ENCODE results near the gene ALOX12B. TPM values are rescaled to one million over a fixed set of nuclear protein-coding genes. Genes with fewer than 3 reads are reported as not detected.
A peak's percentile ranks its signal among the peaks of the same experiment; 100 is the strongest.
"Not testable (repeated sequence)": the region's sequence is repeated elsewhere in the genome, so short reads cannot be mapped to it uniquely, and the experiment has no call there.

Gene ALOX12B
- total RNA-seq, 2 experiments from 2014 or later: 0.20 to 0.38 TPM

DNA sequence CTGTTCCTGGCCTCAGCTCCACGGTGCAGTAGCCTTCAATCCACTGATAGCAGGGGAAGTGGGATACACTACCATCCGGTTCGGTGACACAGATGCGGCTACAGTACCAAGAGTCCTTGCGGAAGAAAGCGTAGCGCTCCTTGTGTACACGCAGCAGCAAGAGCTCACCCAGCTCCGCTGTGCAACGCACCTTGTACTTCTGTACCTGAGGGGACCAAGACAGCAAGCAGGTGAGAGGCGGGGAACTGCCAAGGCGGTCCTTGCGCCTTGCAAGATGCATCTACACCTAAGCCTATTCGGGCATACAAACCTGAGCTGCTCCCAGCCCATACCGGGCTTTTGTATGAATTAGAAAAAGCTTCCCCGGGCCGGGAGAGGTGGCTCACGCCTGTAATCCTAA lies 29.3 kb upstream of the ALOX12B start:
- Mint-ChIP-seq H3K4me3 (no peak overlapping the region), H3K9me3 (no peaks in the 10 kb centered on the region), H3K4me1 (peaks cover 39% of the 10 kb centered on the region), H3K36me3 (ENCODE audit: low read depth) (peaks cover 9% of the 10 kb centered on the region), H3K27me3 (peaks cover 59% of the 10 kb centered on the region), H3K27ac (no peak overlapping the region)
- DNase-seq: no peak
- ChIA-PET CTCF (interaction anchor here (1.0 to 4.0 kb wide), 5 partner anchors 23 to 56 kb away, joined by 3 to 68 read pairs (median 5); no protein-coding TSS in a partner anchor), POLR2A (interaction anchor here (0.7 to 1.6 kb wide), 2 partner anchors 12 to 57 kb away, joined by 3 to 4 read pairs; no protein-coding TSS in a partner anchor)

DNA sequence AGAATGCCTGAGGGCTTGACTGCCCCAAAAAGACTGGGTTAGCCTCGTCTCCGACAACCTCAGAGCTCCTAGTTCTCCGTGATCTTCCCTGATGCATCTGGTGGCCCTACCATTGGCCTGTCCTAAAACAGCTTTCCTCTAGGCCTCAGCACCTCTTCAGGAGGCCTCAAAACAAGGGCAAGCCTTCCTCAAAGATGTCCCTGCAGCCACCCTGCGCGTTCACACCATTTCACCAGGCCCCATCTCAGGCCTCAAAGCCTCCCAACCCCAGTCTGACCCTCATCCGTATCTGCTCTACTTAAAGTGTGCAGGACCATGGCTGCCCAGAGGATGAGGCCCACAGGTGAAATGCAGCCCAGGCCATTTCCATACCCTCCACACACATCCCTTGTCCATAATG lies 23.4 kb upstream of the ALOX12B start:
- ChIA-PET CTCF (interaction anchor here (0.5 to 7.7 kb wide), 17 partner anchors 8 to 83 kb away, joined by 3 to 67 read pairs (median 6); partner anchors contain the start of genes ALOXE3 and HES7), POLR2A (interaction anchor here (1.0 to 2.5 kb wide), 5 partner anchors 9 to 100 kb away, joined by 3 to 9 read pairs (median 5); partner anchors contain the start of gene AURKB)
- Mint-ChIP-seq H3K27me3 (peaks cover 40% of the 10 kb centered on the region), H3K4me3 (no peak overlapping the region), H3K9me3 (no peaks in the 10 kb centered on the region), H3K4me1 (peaks cover 12% of the 10 kb centered on the region), H3K27ac (no peak overlapping the region), H3K36me3 (ENCODE audit: low read depth) (no peaks in the 10 kb centered on the region)
- no peak for DNase-seq

DNA sequence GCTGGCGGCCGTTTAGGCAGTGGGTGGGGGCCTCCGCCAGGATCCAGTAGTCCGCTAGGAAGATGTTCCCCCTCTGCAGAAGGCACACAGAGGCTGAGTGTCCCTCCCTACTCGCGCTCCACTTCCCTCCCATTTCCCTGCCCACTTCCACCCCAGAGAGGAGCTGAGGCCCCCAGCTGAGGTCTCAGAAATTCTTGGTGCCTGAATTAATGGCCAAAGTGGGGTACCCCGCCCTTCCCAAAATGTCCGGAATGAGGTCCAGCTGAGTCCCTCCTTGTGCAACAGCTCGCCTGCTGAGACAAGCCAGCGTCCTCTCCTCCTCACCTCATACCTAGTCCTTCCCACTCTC lies 22.9 kb upstream of the ALOX12B start:
- H3K27ac Mint-ChIP-seq: no peak overlapping the region
- H3K27me3 Mint-ChIP-seq: peaks cover 35% of the 10 kb centered on the region
- ChIA-PET CTCF (interaction anchor here (0.5 to 7.7 kb wide), 20 partner anchors 9 to 247 kb away, joined by 3 to 67 read pairs (median 4); partner anchors contain the start of genes ALOXE3 and HES7), POLR2A (interaction anchor here (1.0 to 2.5 kb wide), 6 partner anchors 9 to 100 kb away, joined by 3 to 9 read pairs (median 4); partner anchors contain the start of gene AURKB)
- H3K9me3 Mint-ChIP-seq: no peaks in the 10 kb centered on the region
- no peak for DNase-seq
- no peak overlapping the region for H3K4me3 Mint-ChIP-seq
- no peaks in the 10 kb centered on the region for H3K36me3 Mint-ChIP-seq (ENCODE audit: low read depth)
- peaks cover 13% of the 10 kb centered on the region for H3K4me1 Mint-ChIP-seq

DNA sequence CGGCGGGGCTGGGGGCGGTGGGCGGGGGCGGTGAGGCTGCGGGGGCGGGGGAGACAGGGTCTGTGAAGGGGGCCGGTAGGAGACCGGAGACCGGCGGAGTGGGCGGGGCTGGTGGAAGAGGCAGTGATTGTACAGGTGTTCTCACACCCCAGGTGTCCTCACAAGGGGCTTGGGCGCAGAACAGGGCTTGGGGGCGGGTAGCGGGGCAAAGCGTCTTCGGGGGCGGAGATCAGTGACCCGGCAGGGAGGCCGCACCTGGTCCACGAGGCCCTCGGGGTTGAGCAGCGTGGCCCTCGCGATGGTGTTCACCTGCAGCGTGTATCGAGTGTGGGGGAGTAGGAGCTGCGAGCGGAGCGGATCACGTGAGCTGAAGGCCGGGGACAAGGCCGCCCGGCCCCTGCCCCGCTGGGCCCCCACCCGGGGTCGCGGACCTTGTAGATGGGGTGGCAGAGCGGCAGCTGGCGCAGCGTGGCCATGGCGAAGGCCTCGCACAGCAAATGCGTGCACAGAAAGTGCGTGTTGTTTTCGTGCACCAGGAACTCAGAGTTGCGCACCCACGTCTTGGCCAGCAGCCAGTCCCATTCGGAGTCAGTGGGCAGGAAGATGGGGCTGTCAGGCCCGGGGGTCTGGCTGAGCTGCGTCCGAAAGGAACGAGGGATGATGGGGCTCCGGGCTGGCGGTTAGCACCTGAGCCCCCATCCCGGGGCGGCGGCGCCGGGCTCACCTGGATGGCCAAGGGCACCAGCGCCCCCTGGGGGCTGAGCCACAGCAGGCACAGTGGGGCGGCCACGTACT lies 22.3 kb upstream of the ALOX12B start:
- Mint-ChIP-seq H3K4me3 (peak overlapping the region; percentile 37), H3K27me3 (peaks cover 34% of the 10 kb centered on the region), H3K27ac (no peak overlapping the region), H3K4me1 (peaks cover 16% of the 10 kb centered on the region), H3K36me3 (ENCODE audit: low read depth) (no peaks in the 10 kb centered on the region), H3K9me3 (no peaks in the 10 kb centered on the region)
- CTCF ChIA-PET: interaction anchor here (0.7 to 7.7 kb wide), 18 partner anchors 9 to 247 kb away, joined by 3 to 67 read pairs (median 6); partner anchors contain the start of genes ALOXE3 and HES7
- POLR2A ChIA-PET: interaction anchor here (1.0 to 2.5 kb wide), 6 partner anchors 10 to 101 kb away, joined by 3 to 9 read pairs (median 4); partner anchors contain the start of gene AURKB
- peak; percentile 80 for DNase-seq

DNA sequence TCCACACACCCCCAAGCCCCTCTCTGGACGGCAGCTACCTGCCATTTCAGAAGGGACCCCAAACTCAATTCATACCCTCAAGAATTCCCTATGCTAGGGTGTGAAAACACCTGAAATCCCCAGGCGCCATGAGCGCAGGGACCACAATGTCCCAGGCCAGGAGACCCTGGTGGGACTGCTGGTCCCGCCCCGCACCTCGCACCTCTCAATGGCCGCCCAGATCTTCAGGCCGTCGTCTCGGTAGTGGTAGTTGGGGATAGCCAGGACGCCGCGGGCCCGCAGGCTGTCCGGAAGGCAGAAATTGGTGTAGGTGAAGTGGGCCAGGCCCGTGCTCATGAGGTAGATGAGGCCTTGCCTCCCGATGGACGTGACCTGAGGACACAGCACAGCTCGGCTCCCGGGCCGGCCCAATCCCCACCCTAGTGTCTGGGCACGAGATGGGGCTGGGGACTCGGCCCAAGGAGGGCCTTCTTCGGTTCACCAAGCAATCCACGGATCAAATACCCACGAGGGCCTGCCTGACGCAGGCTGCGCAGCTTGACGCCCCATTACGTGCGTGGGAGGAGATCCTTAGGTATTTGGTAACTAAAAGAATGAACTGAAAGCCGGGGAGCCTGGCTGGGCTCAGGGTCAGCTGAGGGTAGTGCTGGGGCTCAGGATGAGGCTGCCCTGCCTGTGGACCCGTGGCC lies 21.6 kb upstream of the ALOX12B start:
- Mint-ChIP-seq H3K36me3 (ENCODE audit: low read depth) (no peaks in the 10 kb centered on the region), H3K4me3 (no peak overlapping the region), H3K9me3 (no peaks in the 10 kb centered on the region), H3K27me3 (peaks cover 26% of the 10 kb centered on the region), H3K4me1 (peaks cover 16% of the 10 kb centered on the region), H3K27ac (no peak overlapping the region)
- ChIA-PET CTCF (interaction anchor here (0.9 to 7.7 kb wide), 11 partner anchors 8 to 68 kb away, joined by 3 to 67 read pairs (median 8); partner anchors contain the start of gene ALOXE3), POLR2A (interaction anchor here (1.0 to 2.5 kb wide), 4 partner anchors 10 to 118 kb away, joined by 3 to 9 read pairs (median 4); no protein-coding TSS in a partner anchor)
- no peak for DNase-seq

DNA sequence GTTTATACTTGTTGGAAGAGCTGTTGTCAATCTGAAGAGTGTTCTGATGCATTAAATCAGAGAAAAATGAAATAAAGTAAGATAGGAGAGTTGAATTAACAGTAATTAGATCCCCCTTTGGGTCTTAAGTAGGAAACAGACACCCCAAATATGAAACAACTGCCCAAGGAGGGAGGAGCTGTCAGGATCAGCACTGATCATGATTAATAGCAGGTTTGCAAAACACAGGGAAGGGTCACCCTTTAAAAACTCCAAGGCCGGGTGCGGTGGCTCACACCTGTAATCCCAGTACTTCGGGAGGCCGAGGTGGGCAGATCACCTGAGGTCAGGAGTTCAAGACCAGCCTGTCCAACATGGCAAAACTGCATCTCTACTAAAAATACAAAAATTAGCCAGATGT lies 19.5 kb upstream of the ALOX12B start:
- not testable (repeated sequence) for H3K9me3 Mint-ChIP-seq; DNase-seq; H3K4me3 Mint-ChIP-seq; H3K36me3 Mint-ChIP-seq (ENCODE audit: low read depth); H3K27ac Mint-ChIP-seq
- CTCF ChIA-PET: interaction anchor here (0.8 to 7.7 kb wide), 2 partner anchors 14 to 46 kb away, joined by 3 to 64 read pairs; no protein-coding TSS in a partner anchor
- peaks cover 12% of the 10 kb centered on the region for H3K27me3 Mint-ChIP-seq
- POLR2A ChIA-PET: interaction anchor here (0.6 to 0.7 kb wide), 2 partner anchors 12 to 777 kb away, joined by 3 read pairs; no protein-coding TSS in a partner anchor
- H3K4me1 Mint-ChIP-seq: peaks cover 16% of the 10 kb centered on the region

DNA sequence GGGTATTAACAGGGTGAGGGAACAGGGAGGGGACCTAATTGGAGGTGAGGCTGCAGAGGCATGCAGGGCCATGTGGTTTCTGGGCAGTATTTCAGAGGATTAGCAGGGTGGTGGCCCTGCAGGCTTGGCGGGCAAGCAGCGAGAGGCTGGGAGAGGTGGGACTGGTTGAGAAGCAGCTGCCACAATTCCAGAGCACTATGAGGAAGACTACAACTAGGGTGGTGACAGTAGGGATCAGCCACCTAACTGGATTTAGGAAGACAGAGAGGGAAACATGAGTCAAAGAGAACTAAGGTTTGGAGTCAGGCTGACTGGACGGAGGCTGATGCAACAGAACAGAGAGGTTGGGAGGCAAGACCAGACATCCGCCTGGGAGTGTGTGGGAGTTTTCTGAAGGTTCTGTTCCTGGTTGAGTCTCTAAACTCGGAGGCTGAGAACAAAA lies 18.5 kb upstream of the ALOX12B start:
- no peak for DNase-seq
- no peak overlapping the region for H3K4me3 Mint-ChIP-seq
- H3K27me3 Mint-ChIP-seq: peaks cover 6% of the 10 kb centered on the region
- H3K27ac Mint-ChIP-seq: no peak overlapping the region
- H3K36me3 Mint-ChIP-seq (ENCODE audit: low read depth): no peaks in the 10 kb centered on the region
- no peaks in the 10 kb centered on the region for H3K9me3 Mint-ChIP-seq
- ChIA-PET CTCF (interaction anchor here (0.6 to 7.7 kb wide), 5 partner anchors 13 to 45 kb away, joined by 3 to 64 read pairs (median 13); no protein-coding TSS in a partner anchor), POLR2A (no interaction called here)
- peaks cover 14% of the 10 kb centered on the region for H3K4me1 Mint-ChIP-seq

DNA sequence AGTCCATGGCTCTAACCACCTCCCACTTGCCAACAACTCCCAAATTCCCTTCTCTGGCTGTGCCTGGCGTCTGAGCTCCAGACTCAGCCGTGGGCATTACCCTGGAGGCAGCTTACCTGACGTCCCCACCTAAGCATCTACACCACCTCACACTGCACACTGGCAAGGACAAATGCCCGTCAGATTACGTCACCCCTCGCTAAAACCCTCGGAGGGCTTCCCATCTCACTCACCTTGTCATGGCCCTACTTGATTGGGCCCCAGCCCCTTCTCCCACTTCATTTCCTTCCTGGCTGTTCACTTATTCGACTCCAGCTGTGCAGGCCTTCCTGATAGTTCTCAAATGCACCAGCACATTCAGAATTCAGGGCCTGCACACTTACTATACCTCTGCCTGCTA lies 17.4 kb upstream of the ALOX12B start:
- Mint-ChIP-seq H3K27me3 (peaks cover 4% of the 10 kb centered on the region), H3K4me1 (peaks cover 8% of the 10 kb centered on the region), H3K9me3 (no peaks in the 10 kb centered on the region), H3K4me3 (no peak overlapping the region), H3K27ac (no peak overlapping the region), H3K36me3 (ENCODE audit: low read depth) (no peaks in the 10 kb centered on the region)
- no peak for DNase-seq
- CTCF ChIA-PET: interaction anchor here (1.1 to 3.2 kb wide), 4 partner anchors 12 to 30 kb away, joined by 3 to 23 read pairs (median 10); partner anchors contain the start of genes ALOX12B and ALOXE3
- POLR2A ChIA-PET: interaction anchor here (0.9 to 1.0 kb wide), 3 partner anchors 12 to 68 kb away, joined by 3 read pairs; no protein-coding TSS in a partner anchor

DNA sequence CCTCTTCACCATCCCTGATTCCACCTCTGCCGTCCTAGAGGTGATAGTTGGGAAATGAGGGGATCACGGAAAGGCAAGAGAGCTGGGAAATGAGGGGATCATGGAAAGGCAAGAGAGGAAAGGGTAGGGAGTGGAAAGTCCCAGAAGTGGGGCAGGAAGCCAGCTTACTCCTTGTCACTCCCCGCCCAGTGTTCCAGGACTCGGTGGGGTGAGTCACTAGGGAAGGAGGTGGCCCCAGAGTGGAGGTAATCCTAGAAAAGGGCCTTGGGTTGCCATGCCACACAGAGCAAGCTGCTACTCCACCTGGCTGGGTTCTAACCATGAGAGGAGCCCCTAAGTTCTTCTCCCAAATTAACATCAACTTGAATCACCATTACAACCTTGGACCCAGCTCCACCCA lies 16.0 kb upstream of the ALOX12B start:
- POLR2A ChIA-PET: no interaction called here
- H3K27ac Mint-ChIP-seq: no peak overlapping the region
- H3K9me3 Mint-ChIP-seq: no peaks in the 10 kb centered on the region
- H3K36me3 Mint-ChIP-seq (ENCODE audit: low read depth): no peaks in the 10 kb centered on the region
- CTCF ChIA-PET: interaction anchor here (1.1 to 3.2 kb wide), 5 partner anchors 10 to 43 kb away, joined by 4 to 23 read pairs (median 8); partner anchors contain the start of gene ALOXE3
- H3K4me3 Mint-ChIP-seq: no peak overlapping the region
- H3K4me1 Mint-ChIP-seq: peaks cover 8% of the 10 kb centered on the region
- peaks cover 4% of the 10 kb centered on the region for H3K27me3 Mint-ChIP-seq
- DNase-seq: no peak

DNA sequence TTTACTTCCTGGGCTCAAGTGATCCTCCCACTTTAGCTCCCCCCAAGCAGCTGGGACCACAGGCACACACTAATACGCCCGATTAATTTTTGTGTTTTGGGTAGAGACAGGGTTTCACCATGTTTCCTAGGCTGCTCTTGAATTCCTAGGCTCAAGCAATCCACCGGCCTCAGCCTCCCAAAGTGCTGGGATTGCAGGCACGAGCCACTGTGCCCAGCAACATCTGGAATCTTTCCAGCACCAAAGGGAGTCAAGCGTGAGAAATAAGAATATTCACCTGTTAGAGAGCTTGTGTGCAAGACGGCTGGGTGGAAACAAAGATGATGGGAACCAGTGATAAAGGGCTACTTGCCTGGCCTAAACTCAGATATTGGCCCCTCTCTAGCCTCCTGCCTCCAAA lies 14.2 kb upstream of the ALOX12B start:
- ChIA-PET POLR2A (interaction anchor here (2.1 kb wide), 1 partner anchor 72 kb away, joined by 6 read pairs; no protein-coding TSS in a partner anchor), CTCF (interaction anchor here (1.0 to 3.5 kb wide), 6 partner anchors 8 to 60 kb away, joined by 3 to 21 read pairs (median 4); partner anchors contain the start of gene ALOXE3)
- Mint-ChIP-seq H3K4me1 (peaks cover 8% of the 10 kb centered on the region), H3K36me3 (ENCODE audit: low read depth) (no peaks in the 10 kb centered on the region), H3K27ac (no peak overlapping the region), H3K27me3 (peaks cover 9% of the 10 kb centered on the region), H3K9me3 (no peaks in the 10 kb centered on the region), H3K4me3 (no peak overlapping the region)
- no peak for DNase-seq

DNA sequence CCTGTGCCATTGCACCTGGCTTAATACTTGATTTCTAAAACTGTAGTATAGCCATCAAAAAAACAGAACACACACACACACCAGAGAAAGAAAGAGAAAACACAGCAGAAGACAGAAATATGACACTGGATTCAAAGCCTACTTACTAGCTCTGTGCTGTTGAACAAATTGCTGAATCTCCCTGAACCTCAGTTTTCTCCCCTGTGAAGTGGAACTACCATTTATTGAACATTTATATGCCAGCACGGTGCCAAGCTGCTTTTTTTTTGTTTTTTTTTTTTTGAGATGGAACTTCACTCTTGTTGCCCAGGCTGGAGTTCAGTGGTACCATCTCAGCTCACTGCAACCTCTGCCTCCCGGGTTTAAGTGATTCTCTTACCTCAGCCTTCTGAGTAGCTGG lies 13.2 kb upstream of the ALOX12B start:
- no peak overlapping the region for H3K27ac Mint-ChIP-seq

DNA sequence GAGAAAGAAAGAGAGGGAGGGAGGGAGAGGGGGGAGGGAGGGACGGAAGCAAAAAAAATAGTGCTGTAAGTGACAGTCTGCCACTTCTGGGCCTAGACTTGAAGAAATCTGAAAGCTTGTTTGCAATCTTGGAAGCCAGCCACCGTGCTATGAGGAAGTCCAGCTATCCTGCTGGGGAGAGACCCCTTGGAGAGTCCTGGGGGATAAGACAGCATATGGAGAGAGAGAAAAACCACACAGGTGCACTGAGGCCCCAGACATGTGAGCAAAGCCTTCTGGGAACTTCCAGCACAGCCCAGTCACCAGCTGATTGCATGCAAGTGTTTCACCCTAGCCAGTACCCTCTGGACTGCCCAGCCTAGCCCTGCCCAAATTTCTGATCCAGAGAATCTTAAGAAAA lies 12.6 kb upstream of the ALOX12B start:
- ChIA-PET POLR2A (interaction anchor here (2.1 kb wide), 1 partner anchor 73 kb away, joined by 6 read pairs; no protein-coding TSS in a partner anchor), CTCF (interaction anchor here (1.1 to 3.5 kb wide), 5 partner anchors 10 to 38 kb away, joined by 3 to 21 read pairs (median 5); partner anchors contain the start of gene ALOXE3)
- peaks cover 4% of the 10 kb centered on the region for H3K4me1 Mint-ChIP-seq
- peaks cover 21% of the 10 kb centered on the region for H3K27me3 Mint-ChIP-seq
- H3K36me3 Mint-ChIP-seq (ENCODE audit: low read depth): no peaks in the 10 kb centered on the region
- no peaks in the 10 kb centered on the region for H3K9me3 Mint-ChIP-seq
- H3K4me3 Mint-ChIP-seq: no peak overlapping the region
- no peak overlapping the region for H3K27ac Mint-ChIP-seq
- DNase-seq: no peak

More for the DNA sequence above, 13.2 kb upstream of the ALOX12B start:
- peaks cover 18% of the 10 kb centered on the region for H3K27me3 Mint-ChIP-seq
- H3K36me3 Mint-ChIP-seq (ENCODE audit: low read depth): no peaks in the 10 kb centered on the region
- peaks cover 4% of the 10 kb centered on the region for H3K4me1 Mint-ChIP-seq
- no peak for DNase-seq
- POLR2A ChIA-PET: interaction anchor here (2.1 kb wide), 1 partner anchor 73 kb away, joined by 6 read pairs; no protein-coding TSS in a partner anchor
- H3K4me3 Mint-ChIP-seq: no peak overlapping the region
- CTCF ChIA-PET: interaction anchor here (0.6 to 3.5 kb wide), 7 partner anchors 9 to 38 kb away, joined by 3 to 21 read pairs (median 4); partner anchors contain the start of gene ALOXE3
- no peaks in the 10 kb centered on the region for H3K9me3 Mint-ChIP-seq

Data from activated CD4-positive, alpha-beta memory T cell treated with anti-CD3 and anti-CD28 coated beads, Interleukin-2, amount 10 ng/mL, durations not matched to agents 7 days and 5 days (primary cell).